Measurements from ENCODE around the gene GH2.
"Not testable (repeated sequence)": the region's sequence is repeated elsewhere in the genome, so short reads cannot be mapped to it uniquely, and the experiment has no call there.

The GH2 gene

DNA sequence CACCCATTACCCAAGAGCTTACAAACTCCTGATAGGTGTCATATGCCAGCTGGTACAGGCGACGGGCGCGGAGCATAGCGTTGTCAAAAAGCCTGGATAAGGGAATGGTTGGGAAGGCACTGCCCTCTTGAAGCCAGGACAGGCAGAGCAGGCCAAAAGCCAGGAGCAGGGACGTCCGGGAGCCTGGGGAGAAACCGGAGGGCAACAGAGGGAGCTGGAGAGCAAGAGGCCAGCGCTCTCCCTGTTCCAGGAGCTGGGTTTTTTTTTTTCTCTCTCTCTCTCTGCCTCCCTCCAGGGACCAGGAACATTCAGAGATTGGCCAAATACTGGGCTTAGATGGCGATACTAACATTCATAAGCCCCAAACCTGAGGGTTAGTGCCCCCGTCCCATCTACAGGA lies 407 bp downstream of the GH2 start:
- H2AK5ac ChIP-seq (ENCODE audit: low read length, severe bottlenecking); H3K9me3 ChIP-seq (ENCODE audit: control insufficient read depth, low read length); H2BK12ac ChIP-seq (ENCODE audit: low read length in 2 of 2); H3K4ac ChIP-seq (ENCODE audit: low read depth in 1 of 2, low read length in 2 of 2); H3K4me2 ChIP-seq (ENCODE audit: low read length, poor library complexity, severe bottlenecking); H2BK15ac ChIP-seq (ENCODE audit: low read depth, poor library complexity, severe bottlenecking); H3K27ac ChIP-seq (ENCODE audit: low read length, poor library complexity, severe bottlenecking); H3K23ac ChIP-seq (ENCODE audit: low read length in 2 of 2); H3K9ac ChIP-seq (ENCODE audit: low read length); H3K14ac ChIP-seq (ENCODE audit: low read length in 2 of 2); H2BK120ac ChIP-seq (ENCODE audit: low read depth, low read length); H4K91ac ChIP-seq (ENCODE audit: low read length); H3K4me3 ChIP-seq (ENCODE audit: insufficient read depth in 1 of 2, low read depth in 1 of 2, low read length in 2 of 2); H3K79me1 ChIP-seq (replicated peaks; ENCODE audit: low read length, poor library complexity, severe bottlenecking); H2BK5ac ChIP-seq (ENCODE audit: low read depth, low read length, poor library complexity, severe bottlenecking); H3K4me1 ChIP-seq (ENCODE audit: control insufficient read depth, insufficient read depth, low read depth, low read length); H3K36me3 ChIP-seq (ENCODE audit: control insufficient read depth in 1 of 2, insufficient read depth in 2 of 2, low read depth in 1 of 2, low read length in 2 of 2); H2AFZ ChIP-seq (ENCODE audit: low read depth, low read length); H3K18ac ChIP-seq (ENCODE audit: low read depth in 1 of 2, low read length in 2 of 2); H4K8ac ChIP-seq (ENCODE audit: low read length): not testable (repeated sequence)
- peaks cover 9 to 39% of the 10 kb centered on the region in 2 experiments for H3K27me3 ChIP-seq (ENCODE audit: control insufficient read depth in 1 of 2, insufficient read depth in 1 of 2, low read length in 2 of 2)
- DNase-seq, result peak; percentile 22
- WGBS, result 17% methylated on average over 11 of the region's 11 CpGs

DNA sequence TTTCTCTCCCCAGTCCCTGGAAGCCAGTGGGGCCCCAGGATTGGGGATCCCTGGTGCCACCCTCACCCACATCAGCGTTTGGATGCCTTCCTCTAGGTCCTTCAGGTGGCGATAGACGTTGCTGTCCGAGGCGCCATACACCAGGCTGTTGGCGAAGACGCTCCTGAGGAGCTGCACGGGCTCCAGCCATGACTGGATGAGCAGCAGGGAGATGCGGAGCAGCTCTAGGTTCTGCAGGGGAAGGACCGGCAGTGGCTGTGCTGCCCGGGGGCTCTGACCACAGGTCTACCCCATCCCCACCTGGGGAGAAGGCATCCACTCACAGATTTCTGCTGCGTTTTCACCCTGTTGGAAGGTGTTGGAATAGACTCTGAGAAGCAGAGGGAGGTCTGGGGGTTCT lies 1.0 kb downstream of the GH2 start:
- 87% methylated on average over 12 of the region's 12 CpGs for WGBS
- H3K9me3 ChIP-seq (ENCODE audit: control insufficient read depth, low read length), result no peaks in the 10 kb centered on the region
- H4K91ac ChIP-seq (ENCODE audit: low read length), result no peak overlapping the region
- no peak overlapping the region for H3K18ac ChIP-seq (ENCODE audit: low read depth in 1 of 2, low read length in 2 of 2)
- H3K4me3 ChIP-seq (ENCODE audit: insufficient read depth in 1 of 2, low read depth in 1 of 2, low read length in 2 of 2), result no peak overlapping the region
- no peaks in the 10 kb centered on the region for H3K4me1 ChIP-seq (ENCODE audit: control insufficient read depth, insufficient read depth, low read depth, low read length)
- H3K9ac ChIP-seq (ENCODE audit: low read length), result no peak overlapping the region
- no peak overlapping the region for H4K8ac ChIP-seq (ENCODE audit: low read length)
- H2BK15ac ChIP-seq (ENCODE audit: low read depth, poor library complexity, severe bottlenecking), result no peak overlapping the region
- no peak overlapping the region for H3K4me2 ChIP-seq (ENCODE audit: low read length, poor library complexity, severe bottlenecking)
- no peaks in the 10 kb centered on the region for H3K79me1 ChIP-seq (replicated peaks; ENCODE audit: low read length, poor library complexity, severe bottlenecking)
- H2AFZ ChIP-seq (ENCODE audit: low read depth, low read length), result no peak overlapping the region
- no peak overlapping the region for H2BK12ac ChIP-seq (ENCODE audit: low read length in 2 of 2)
- no peak overlapping the region for H3K23ac ChIP-seq (ENCODE audit: low read length in 2 of 2)
- H2AK5ac ChIP-seq (ENCODE audit: low read length, severe bottlenecking), result no peak overlapping the region
- no peak overlapping the region for H3K27ac ChIP-seq (ENCODE audit: low read length, poor library complexity, severe bottlenecking)
- H3K14ac ChIP-seq (ENCODE audit: low read length in 2 of 2), result no peak overlapping the region
- H3K27me3 ChIP-seq (ENCODE audit: control insufficient read depth in 1 of 2, insufficient read depth in 1 of 2, low read length in 2 of 2), result peaks cover 9 to 38% of the 10 kb centered on the region in 2 experiments
- no peak for DNase-seq
- H3K4ac ChIP-seq (ENCODE audit: low read depth in 1 of 2, low read length in 2 of 2), result no peak overlapping the region
- no peak overlapping the region for H2BK120ac ChIP-seq (ENCODE audit: low read depth, low read length)
- H2BK5ac ChIP-seq (ENCODE audit: low read depth, low read length, poor library complexity, severe bottlenecking), result no peak overlapping the region
- no peaks in the 10 kb centered on the region for H3K36me3 ChIP-seq (ENCODE audit: control insufficient read depth in 1 of 2, insufficient read depth in 2 of 2, low read depth in 1 of 2, low read length in 2 of 2)

DNA sequence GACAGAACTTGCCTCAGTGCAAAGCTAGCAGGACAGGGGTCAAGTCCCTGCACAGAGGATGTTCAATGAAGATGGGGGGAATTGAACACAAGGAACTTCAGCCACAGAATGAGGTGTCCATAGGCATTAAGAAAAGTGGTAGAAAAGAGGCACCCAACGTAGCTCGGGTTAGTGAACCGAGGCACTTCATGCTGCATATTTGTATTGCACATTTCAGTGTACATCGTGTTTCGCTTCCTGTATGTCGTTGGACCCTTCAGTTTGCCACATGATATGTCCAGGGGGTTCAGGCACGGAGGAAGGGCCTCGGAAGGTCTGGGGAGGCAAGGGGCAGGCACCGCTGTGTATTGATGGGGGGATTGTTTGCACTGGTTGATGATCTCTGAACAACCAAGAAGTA lies 3.3 kb downstream of the GH2 start:
- not testable (repeated sequence) for H3K27ac ChIP-seq (ENCODE audit: low read length, poor library complexity, severe bottlenecking); DNase-seq; H3K14ac ChIP-seq (ENCODE audit: low read length in 2 of 2); H2BK120ac ChIP-seq (ENCODE audit: low read depth, low read length); H2AK5ac ChIP-seq (ENCODE audit: low read length, severe bottlenecking); H2AFZ ChIP-seq (ENCODE audit: low read depth, low read length); H4K8ac ChIP-seq (ENCODE audit: low read length); H3K9me3 ChIP-seq (ENCODE audit: control insufficient read depth, low read length); H3K36me3 ChIP-seq (ENCODE audit: control insufficient read depth in 1 of 2, insufficient read depth in 2 of 2, low read depth in 1 of 2, low read length in 2 of 2); H3K4me2 ChIP-seq (ENCODE audit: low read length, poor library complexity, severe bottlenecking); H3K4me1 ChIP-seq (ENCODE audit: control insufficient read depth, insufficient read depth, low read depth, low read length); H3K18ac ChIP-seq (ENCODE audit: low read depth in 1 of 2, low read length in 2 of 2); H2BK15ac ChIP-seq (ENCODE audit: low read depth, poor library complexity, severe bottlenecking); H3K4me3 ChIP-seq (ENCODE audit: insufficient read depth in 1 of 2, low read depth in 1 of 2, low read length in 2 of 2); H3K9ac ChIP-seq (ENCODE audit: low read length); H2BK12ac ChIP-seq (ENCODE audit: low read length in 2 of 2); H2BK5ac ChIP-seq (ENCODE audit: low read depth, low read length, poor library complexity, severe bottlenecking); H3K4ac ChIP-seq (ENCODE audit: low read depth in 1 of 2, low read length in 2 of 2); H4K91ac ChIP-seq (ENCODE audit: low read length); H3K79me1 ChIP-seq (replicated peaks; ENCODE audit: low read length, poor library complexity, severe bottlenecking); H3K23ac ChIP-seq (ENCODE audit: low read length in 2 of 2)
- H3K27me3 ChIP-seq (ENCODE audit: control insufficient read depth in 1 of 2, insufficient read depth in 1 of 2, low read length in 2 of 2), result peaks cover 9 to 31% of the 10 kb centered on the region in 2 experiments
- WGBS, result 91% methylated on average over 9 of the region's 9 CpGs

DNA sequence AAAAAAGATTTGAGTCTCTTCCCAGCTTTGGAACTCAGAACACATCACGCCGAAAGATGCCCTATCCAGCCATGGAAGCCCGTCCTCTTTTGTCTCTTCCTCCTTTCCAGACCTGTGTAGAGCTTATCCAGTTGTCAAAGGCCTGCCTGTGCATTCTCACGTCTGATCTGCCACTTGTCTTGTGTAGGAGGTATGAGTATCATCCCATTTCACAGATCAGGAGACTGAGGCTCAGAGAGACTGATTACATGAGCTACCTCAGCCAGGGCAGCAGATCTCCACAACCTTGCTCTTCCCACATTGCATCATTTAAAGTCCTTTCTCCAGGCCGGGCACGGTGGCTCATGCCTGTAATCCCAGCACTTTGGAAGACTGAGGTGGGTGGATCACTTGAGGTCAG lies 7.1 kb downstream of the GH2 start:
- H3K9me3 ChIP-seq (ENCODE audit: control insufficient read depth, low read length); H2BK12ac ChIP-seq (ENCODE audit: low read length in 2 of 2); H3K4ac ChIP-seq (ENCODE audit: low read depth in 1 of 2, low read length in 2 of 2); H3K18ac ChIP-seq (ENCODE audit: low read depth in 1 of 2, low read length in 2 of 2); H3K23ac ChIP-seq (ENCODE audit: low read length in 2 of 2); H3K27ac ChIP-seq (ENCODE audit: low read length, poor library complexity, severe bottlenecking); H2BK5ac ChIP-seq (ENCODE audit: low read depth, low read length, poor library complexity, severe bottlenecking); H3K4me2 ChIP-seq (ENCODE audit: low read length, poor library complexity, severe bottlenecking); H4K8ac ChIP-seq (ENCODE audit: low read length); H3K36me3 ChIP-seq (ENCODE audit: control insufficient read depth in 1 of 2, insufficient read depth in 2 of 2, low read depth in 1 of 2, low read length in 2 of 2); H2AFZ ChIP-seq (ENCODE audit: low read depth, low read length); H4K91ac ChIP-seq (ENCODE audit: low read length); H2BK15ac ChIP-seq (ENCODE audit: low read depth, poor library complexity, severe bottlenecking); DNase-seq; H3K9ac ChIP-seq (ENCODE audit: low read length); H3K79me1 ChIP-seq (replicated peaks; ENCODE audit: low read length, poor library complexity, severe bottlenecking); H3K4me3 ChIP-seq (ENCODE audit: insufficient read depth in 1 of 2, low read depth in 1 of 2, low read length in 2 of 2); H3K14ac ChIP-seq (ENCODE audit: low read length in 2 of 2); H2AK5ac ChIP-seq (ENCODE audit: low read length, severe bottlenecking); H3K4me1 ChIP-seq (ENCODE audit: control insufficient read depth, insufficient read depth, low read depth, low read length); H2BK120ac ChIP-seq (ENCODE audit: low read depth, low read length): not testable (repeated sequence)
- H3K27me3 ChIP-seq (ENCODE audit: control insufficient read depth in 1 of 2, insufficient read depth in 1 of 2, low read length in 2 of 2), result peaks cover 0 to 17% of the 10 kb centered on the region in 2 experiments
- 87% methylated on average over 3 of the region's 6 CpGs for WGBS
